HG02943 (cell line): Measurements from ENCODE around the gene GSKIP.

ENCODE experiments used
- ATAC-seq: cut with Tn5 transposase; IDR thresholded peaks from one replicate; pipeline ENCODE4 v1.9.1; 2021; ENCODE audit warnings: mild to moderate bottlenecking, low read depth, moderate library complexity; ENCODE audit not compliant: unreplicated experiment

GSKIP gene

GRCh38 chr14:96373538-96373937, 10.2 kb downstream of the GSKIP start:
- no peak for ATAC-seq

DNA sequence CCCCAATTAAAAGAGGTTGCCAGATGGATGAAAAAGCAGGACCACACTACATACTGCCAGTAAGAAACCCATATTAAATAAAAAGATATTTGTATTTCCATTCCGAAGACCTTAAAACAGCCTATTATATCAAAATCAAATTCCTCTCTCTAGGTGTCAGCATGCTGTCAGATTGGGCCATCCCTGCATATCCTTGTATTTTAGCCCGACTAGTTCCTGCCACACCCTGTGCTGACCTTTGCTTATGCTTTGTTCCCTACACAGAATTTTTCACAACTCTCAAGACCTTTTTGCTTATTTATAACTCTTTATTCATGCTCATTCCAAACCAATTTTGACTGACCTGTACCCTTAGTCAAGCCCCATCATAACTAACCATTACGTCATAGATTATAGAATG, 12.8 kb downstream of the GSKIP start:
- no peak for ATAC-seq

- ATAC-seq = peak; percentile 94
Measured at GRCh38 chr14:96380735-96381134, 17.4 kb downstream of the GSKIP start.

GRCh38 chr14:96383445-96383844, 20.1 kb downstream of the GSKIP start:
- no peak for ATAC-seq

DNA sequence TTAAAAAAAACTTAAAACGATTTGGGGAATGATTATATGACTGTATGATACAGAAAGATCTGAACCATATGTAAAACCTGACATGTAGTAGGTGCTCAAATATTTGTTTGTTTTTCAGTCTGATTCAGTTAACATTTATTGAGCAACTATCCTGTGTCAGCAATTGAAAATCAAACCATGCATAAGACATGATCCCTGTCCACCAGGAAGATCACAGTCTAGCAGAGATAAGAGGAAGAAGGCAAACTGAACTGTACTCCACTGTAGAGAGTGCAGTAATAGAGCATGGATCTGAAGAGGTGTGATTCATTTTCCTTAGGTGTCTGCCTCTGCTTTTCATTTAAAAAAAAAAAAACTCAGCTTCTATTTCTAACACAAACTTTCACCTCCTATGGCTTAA, 20.7 kb downstream of the GSKIP start:
- no peak for ATAC-seq

- ATAC-seq = no peak
Measured at GRCh38 chr14:96384740-96385139, 21.4 kb downstream of the GSKIP start.

DNA sequence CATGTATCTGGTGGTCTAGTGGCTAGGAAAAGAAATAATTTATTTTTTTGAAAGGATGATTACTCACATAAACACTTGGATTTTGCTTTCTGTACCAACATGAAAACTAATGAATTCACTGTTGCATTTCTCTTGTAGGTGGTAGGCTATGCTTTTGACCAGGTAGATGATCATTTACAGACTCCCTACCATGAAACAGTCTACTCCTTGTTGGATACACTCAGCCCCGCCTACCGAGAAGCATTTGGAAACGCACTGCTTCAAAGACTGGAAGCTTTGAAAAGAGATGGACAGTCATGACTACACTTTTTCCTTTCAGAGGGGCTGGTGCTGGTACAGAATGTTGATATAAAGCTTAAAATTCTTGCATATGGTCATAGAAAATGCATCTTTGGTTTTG, 22.1 kb downstream of the GSKIP start:
- ATAC-seq = no peak

- ATAC-seq = no peak
Measured at GRCh38 chr14:96390965-96391292, 27.6 kb downstream of the GSKIP start.

DNA sequence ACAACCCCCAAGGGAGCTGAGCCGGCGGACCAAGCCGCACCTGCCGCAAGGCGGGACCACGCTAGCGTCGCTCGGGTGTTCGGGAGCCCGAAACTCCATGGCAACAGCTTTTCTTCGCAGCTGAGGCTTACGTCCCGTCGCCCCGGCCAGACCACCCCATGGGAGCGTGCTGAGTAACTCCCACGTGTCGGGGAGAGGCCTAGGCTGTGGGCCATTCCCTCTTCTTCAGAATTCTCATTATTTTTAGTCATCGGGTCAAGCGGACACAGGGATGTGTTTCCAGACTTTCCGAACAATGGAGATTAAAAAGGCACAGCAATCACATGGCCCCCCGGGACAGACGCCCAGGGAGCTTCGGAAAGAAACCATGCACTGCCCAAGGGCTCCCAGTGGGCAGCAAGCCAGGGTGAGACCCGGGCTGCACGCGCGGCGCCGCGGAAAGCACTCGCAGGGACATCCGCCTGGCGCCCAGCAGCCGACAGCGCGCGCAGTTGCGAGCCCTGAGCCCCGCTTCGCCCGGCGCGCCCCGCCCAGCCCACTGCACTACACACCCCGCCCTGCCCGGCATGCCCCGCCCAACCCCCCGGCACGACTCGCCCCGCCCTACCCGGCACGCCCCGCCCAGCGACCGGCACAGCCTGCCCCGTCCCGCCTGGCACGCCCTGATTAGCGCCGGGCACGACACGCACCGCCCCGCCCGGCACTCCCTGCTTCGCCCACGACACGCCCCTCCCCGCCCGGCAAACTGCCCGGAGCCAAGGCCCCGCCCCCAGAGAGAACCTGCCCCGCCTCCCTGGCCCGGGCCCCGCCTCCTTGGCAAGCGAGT, 28.2 kb downstream of the GSKIP start:
- ATAC-seq = peak; percentile 91

- ATAC-seq = no peak
Measured at GRCh38 chr14:96393071-96393691, 29.9 kb downstream of the GSKIP start.

- ATAC-seq = no peak
Measured at GRCh38 chr14:96394047-96394815, 30.9 kb downstream of the GSKIP start.

DNA sequence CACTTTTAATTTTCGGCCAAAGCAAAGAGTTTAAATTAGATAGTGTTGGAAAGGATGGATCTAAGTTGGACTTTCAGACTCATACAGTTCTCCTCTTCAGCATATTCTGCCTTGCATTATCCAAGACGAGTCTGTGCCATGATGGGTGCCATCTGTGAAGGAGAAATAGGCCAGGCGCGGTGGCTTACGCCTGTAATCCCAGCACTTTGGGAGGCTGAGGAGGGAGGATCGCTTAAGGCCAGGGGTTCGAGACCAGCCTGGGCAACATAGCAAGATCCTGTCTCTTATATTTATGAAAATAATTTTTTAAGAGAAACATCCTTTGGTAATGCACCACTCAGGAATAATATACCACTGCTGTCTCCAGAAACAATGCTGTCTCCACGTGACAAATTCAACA, 35.1 kb downstream of the GSKIP start:
- no peak for ATAC-seq

DNA sequence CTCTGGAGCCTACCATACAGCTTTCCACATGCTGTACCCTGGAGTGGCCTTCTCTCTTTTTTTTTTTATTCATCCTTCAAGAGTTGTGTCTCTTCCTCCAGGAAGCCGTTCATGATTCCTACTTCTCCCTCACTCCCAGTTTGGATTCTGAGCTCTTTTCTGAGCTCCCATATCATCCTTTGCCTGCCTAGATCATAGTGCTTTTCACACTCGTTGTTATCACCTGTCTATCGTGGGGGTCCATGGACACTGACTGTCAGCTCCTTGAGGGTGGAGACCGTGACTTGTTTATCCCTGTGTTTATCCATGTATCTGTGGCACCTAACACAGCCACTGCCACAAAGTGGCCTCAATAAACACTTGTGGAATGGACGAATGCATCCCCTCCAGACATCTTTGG, 35.6 kb downstream of the GSKIP start:
- ATAC-seq = no peak

DNA sequence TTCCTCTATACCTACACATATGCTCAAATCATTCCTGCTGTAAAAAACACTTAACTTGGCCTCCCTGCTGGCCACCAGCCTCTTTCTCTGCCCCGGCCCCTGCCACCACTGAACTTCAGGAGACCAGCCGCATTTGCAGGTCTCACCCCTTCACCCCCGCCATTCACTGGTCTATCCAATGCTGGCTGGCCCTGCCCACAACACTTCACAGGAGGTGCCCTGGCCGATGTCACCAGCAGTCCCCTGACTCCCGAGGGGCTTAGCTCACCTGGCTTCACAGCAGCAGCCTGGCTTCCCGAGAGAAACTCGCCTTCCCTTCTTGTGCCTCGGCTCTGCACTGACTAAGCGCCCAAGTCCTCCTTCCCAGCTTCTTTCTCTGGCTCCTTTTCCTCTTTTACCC, 36.1 kb downstream of the GSKIP start:
- no peak for ATAC-seq

- no peak for ATAC-seq
Measured at GRCh38 chr14:96400495-96400894, 37.2 kb downstream of the GSKIP start.

DNA sequence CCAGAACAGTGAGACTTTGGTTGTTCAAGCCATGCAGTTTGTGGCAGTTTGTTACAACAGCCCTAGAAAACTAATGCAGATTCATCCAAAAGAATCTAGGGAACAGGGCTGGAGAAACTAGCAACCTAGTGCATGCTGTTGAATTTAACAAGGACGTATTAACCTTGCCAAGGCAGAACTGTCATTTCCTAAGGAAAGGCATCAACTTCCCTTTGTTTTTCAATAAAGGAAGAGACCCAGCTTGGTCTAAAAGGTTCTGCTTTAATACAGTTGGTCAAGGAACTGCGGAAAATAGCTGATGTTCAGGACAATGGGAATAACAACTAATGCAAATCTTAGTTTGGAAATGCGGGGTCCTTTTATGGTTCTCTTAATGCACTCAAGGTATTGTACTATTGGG, 40.1 kb downstream of the GSKIP start:
- ATAC-seq = no peak

DNA sequence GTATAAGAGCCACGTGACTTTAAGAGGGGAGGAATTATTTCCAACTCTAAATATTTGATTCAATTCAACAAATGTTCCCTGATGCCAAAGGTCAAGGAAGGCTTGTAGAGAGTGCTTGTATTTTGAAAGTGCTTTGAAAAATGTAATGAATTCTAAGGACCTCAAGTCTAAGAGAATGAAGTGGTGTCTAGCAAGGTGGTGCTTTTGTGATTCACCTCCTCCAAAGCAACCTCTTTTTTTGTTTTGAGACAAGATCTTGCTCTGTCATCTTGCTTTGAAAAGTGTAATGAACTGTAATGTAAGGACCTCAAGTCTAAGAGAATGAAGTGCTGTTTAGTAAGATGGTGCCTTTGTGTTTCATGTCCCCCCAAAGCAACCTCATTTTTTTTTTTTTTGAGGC, 42.4 kb downstream of the GSKIP start:
- ATAC-seq = no peak

GRCh38 chr14:96407935-96408570, 44.7 kb downstream of the GSKIP start:
- no peak for ATAC-seq

DNA sequence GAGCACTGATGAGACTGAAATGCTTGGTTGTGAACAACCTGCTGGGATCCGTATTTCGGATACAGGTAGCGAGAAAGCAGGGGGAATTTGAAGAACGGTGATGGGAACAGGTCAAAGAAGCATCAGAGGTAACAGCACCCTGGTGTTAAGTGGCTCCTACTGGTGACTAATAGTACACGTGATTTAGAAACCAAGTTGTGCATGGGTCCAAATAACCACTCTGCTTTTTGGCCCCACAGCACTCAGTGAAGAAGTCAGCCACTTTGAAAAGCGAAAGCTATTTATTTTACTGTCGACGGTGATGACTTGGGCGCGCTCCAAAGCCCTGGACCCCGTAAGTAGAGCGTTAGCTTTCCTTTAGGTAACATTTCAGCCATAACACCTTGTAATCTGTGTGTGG, 45.3 kb downstream of the GSKIP start:
- ATAC-seq = no peak

DNA sequence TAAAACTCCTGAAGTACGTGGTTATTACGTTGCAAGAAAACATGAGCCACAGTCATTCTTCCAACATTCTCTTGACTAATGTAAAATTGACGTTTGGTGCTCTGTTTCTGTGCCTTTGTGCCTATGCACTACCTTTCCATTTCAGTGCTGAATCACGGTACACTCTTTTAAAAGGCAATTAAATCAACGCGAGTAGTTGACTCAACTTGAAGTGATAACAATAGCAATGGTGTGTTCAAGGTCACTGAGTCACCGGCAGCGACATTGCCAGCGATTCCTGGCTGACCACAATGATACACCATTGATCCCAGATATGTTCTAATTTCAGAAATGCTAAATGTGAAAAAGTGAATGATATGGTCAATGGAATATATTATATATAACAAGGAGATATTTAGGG, 46.4 kb downstream of the GSKIP start:
- ATAC-seq = no peak

DNA sequence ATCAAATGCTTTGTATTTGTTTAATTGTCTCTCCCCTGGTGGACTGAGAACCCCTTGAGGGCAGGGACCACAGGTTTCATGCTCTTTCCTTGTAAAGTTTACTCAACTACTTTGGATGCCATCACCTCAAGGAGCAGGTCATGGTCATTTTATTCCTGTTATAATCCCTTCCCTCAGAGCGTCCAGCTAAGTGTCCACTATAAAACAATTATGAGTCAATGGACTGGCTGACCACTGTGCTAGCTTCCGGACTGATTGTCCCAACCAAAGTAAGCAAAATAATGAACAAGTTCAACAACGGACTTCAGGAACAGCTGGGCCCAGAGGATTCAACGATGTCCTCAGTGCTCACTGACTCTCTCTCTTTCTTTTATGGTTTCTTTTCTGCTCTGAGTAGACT, 46.8 kb downstream of the GSKIP start:
- no peak for ATAC-seq
